ENCODE data around the gene GPER1.
"Not testable (repeated sequence)": the region's sequence is repeated elsewhere in the genome, so short reads cannot be mapped to it uniquely, and the experiment has no call there.

GPER1 gene

GRCh38 chr7:1114505-1114904, 26.6 kb downstream of the GPER1 start:
- DNase-seq (ENCODE audit: extremely low read depth, low read depth): no peak
- TF ChIP-seq CTCF (IDR thresholded peaks at IDR 0.05; ENCODE audit: low read depth, low read length, missing control alignments): no peak
- no peak overlapping the region for H3K4me3 ChIP-seq (replicated peaks; ENCODE audit: low read depth, low read length)

GRCh38 chr7:1115171-1116045, 27.5 kb downstream of the GPER1 start:
- DNase-seq (ENCODE audit: extremely low read depth, low read depth); H3K4me3 ChIP-seq (replicated peaks; ENCODE audit: low read depth, low read length): not testable (repeated sequence)

DNA sequence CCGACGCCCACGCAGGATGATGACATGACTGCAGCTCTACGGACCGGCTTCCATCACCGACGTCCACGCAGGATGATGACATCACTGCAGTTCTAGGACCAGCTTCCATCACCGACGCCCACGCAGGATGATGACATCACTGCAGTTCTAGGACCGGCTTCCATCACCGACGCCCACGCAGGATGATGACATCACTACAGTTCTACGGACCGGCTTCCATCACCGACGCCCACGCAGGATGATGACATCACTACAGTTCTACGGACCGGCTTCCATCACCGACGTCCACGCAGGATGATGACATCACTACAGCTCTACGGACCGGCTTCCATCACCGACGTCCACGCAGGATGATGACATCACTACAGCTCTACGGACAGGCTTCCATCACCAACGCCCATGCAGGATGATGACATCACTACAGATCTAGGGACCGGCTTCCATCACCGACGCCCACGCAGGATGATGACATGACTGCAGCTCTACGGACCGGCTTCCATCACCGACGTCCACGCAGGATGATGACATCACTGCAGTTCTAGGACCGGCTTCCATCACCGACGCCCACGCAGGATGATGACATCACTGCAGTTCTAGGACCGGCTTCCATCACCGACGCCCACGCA, 28.6 kb downstream of the GPER1 start:
- not testable (repeated sequence) for H3K4me3 ChIP-seq (replicated peaks; ENCODE audit: low read depth, low read length); DNase-seq (ENCODE audit: extremely low read depth, low read depth)

DNA sequence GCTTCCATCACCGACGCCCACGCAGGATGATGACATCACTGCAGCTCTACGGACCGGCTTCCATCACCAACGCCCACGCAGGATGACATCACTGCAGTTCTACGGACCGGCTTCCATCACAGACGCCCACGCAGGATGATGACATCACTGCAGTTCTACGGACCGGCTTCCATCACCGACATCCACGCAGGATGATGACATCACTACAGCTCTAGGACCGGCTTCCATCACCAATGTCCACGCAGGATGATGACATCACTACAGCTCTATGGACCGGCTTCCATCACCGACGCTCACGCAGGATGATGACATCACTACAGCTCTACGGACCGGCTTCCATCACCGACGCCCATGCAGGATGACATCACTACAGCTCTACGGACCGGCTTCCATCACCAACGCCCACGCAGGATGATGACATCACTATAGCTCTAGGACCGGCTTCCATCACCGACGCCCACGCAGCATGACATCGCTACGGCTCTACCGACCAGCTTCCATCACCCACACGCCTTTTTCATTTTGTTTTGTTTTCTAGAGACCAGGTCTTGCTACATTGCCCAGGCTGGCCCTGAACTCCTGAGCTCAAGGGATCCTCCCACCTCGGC, 29.5 kb downstream of the GPER1 start:
- H3K4me3 ChIP-seq (replicated peaks; ENCODE audit: low read depth, low read length): no peak overlapping the region
- no peak for TF ChIP-seq CTCF (IDR thresholded peaks at IDR 0.05; ENCODE audit: low read depth, low read length, missing control alignments)
- no peak for DNase-seq (ENCODE audit: extremely low read depth, low read depth)

DNA sequence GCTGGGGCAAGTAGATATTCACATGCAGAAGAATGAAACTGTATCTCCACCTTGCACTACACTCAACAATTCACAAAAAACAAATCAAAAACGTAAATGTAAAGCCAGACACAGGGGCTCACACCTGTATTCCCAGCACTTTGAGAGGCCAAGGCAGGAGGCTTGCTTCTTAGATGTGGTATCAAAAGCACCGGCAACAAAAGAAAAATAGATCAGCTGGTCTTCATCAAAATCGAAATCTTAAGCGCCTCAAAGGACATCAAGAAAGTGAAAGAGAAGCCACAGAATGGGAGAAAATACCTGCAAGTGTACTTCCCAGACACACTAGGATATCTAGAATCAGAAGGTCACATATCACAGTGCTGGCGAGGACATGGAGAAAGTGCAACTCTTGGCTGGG, 31.3 kb downstream of the GPER1 start:
- no peak for DNase-seq (ENCODE audit: extremely low read depth, low read depth)

GRCh38 chr7:1120791-1121190, 32.9 kb downstream of the GPER1 start:
- TF ChIP-seq CTCF (IDR thresholded peaks at IDR 0.05; ENCODE audit: low read depth, low read length, missing control alignments): no peak
- H3K4me3 ChIP-seq (replicated peaks; ENCODE audit: low read depth, low read length): no peak overlapping the region
- no peak for DNase-seq (ENCODE audit: extremely low read depth, low read depth)

More for the DNA sequence above, 31.3 kb downstream of the GPER1 start:
- no peak for TF ChIP-seq CTCF (IDR thresholded peaks at IDR 0.05; ENCODE audit: low read depth, low read length, missing control alignments)
- no peak overlapping the region for H3K4me3 ChIP-seq (replicated peaks; ENCODE audit: low read depth, low read length)

- no peak for TF ChIP-seq CTCF (IDR thresholded peaks at IDR 0.05; ENCODE audit: low read depth, low read length, missing control alignments)
- DNase-seq (ENCODE audit: extremely low read depth, low read depth): no peak
- H3K4me3 ChIP-seq (replicated peaks; ENCODE audit: low read depth, low read length): no peak overlapping the region
These were observed 33.6 kb downstream of the GPER1 start for GRCh38 chr7:1121476-1121875.
